ENCODE measurements around the gene TBL1XR1. TPM values are rescaled to one million over a fixed set of nuclear protein-coding genes. Genes with fewer than 3 reads are reported as not detected.

TBL1XR1 gene
- total and polyA plus RNA-seq, 5 donors = 31.4 to 145 (median 140) TPM

GRCh38 chr3:176995946-176996345, 201.3 kb downstream of the TBL1XR1 start:
- no peaks in the 10 kb centered on the region for H3K9me3 ChIP-seq (ENCODE audit: control insufficient read depth, low read length)
- intact Hi-C loops (cut with DNase I) = no loop called here
- no peak overlapping the region for H3K4me3 ChIP-seq (ENCODE audit: low read length)
- DNase-seq (no peak), ATAC-seq (no peak)
- 60% methylated on average over 2 of the region's 2 CpGs for WGBS
- H3K27me3 ChIP-seq (ENCODE audit: control insufficient read depth, insufficient read depth) = no peaks in the 10 kb centered on the region
- H3K4me1 ChIP-seq (ENCODE audit: control insufficient read depth, insufficient read depth, low read length) = no peaks in the 10 kb centered on the region
- no peak overlapping the region for H3K27ac ChIP-seq (ENCODE audit: low read length)

GRCh38 chr3:176994891-176995781, 202.1 kb downstream of the TBL1XR1 start:
- H3K27me3 ChIP-seq (ENCODE audit: control insufficient read depth, insufficient read depth) = no peaks in the 10 kb centered on the region
- no peak for ATAC-seq
- no peak for DNase-seq
- WGBS = 95% methylated on average over 4 of the region's 4 CpGs
- intact Hi-C loops (cut with DNase I) = no loop called here
- H3K4me3 ChIP-seq (ENCODE audit: low read length) = no peak overlapping the region
- no peaks in the 10 kb centered on the region for H3K4me1 ChIP-seq (ENCODE audit: control insufficient read depth, insufficient read depth, low read length)
- H3K9me3 ChIP-seq (ENCODE audit: control insufficient read depth, low read length) = no peaks in the 10 kb centered on the region
- no peak overlapping the region for H3K27ac ChIP-seq (ENCODE audit: low read length)

GRCh38 chr3:176994393-176994792, 202.9 kb downstream of the TBL1XR1 start:
- ATAC-seq = no peak
- Histone ChIP-seq H3K27me3 (ENCODE audit: control insufficient read depth, insufficient read depth) (no peaks in the 10 kb centered on the region), H3K4me3 (ENCODE audit: low read length) (no peak overlapping the region), H3K9me3 (ENCODE audit: control insufficient read depth, low read length) (no peaks in the 10 kb centered on the region), H3K4me1 (ENCODE audit: control insufficient read depth, insufficient read depth, low read length) (no peaks in the 10 kb centered on the region), H3K27ac (ENCODE audit: low read length) (no peak overlapping the region)
- DNase-seq = no peak
- WGBS = 94% methylated on average over 1 of the region's 1 CpG
- intact Hi-C loops (cut with DNase I) = no loop called here

GRCh38 chr3:176992978-176993377, 204.3 kb downstream of the TBL1XR1 start:
- H3K27ac ChIP-seq (ENCODE audit: low read length) = no peak overlapping the region
- no peak for ATAC-seq
- no peak overlapping the region for H3K4me3 ChIP-seq (ENCODE audit: low read length)
- H3K9me3 ChIP-seq (ENCODE audit: control insufficient read depth, low read length) = no peaks in the 10 kb centered on the region
- DNase-seq = no peak
- no peaks in the 10 kb centered on the region for H3K27me3 ChIP-seq (ENCODE audit: control insufficient read depth, insufficient read depth)
- intact Hi-C loops (cut with DNase I) = no loop called here
- 75% methylated on average over 3 of the region's 3 CpGs for WGBS
- H3K4me1 ChIP-seq (ENCODE audit: control insufficient read depth, insufficient read depth, low read length) = no peaks in the 10 kb centered on the region

- H3K27ac ChIP-seq (ENCODE audit: low read length) = no peak overlapping the region
- no peaks in the 10 kb centered on the region for H3K9me3 ChIP-seq (ENCODE audit: control insufficient read depth, low read length)
- WGBS = 95% methylated on average over 11 of the region's 11 CpGs
- intact Hi-C loops (cut with DNase I) = no loop called here
- no peaks in the 10 kb centered on the region for H3K4me1 ChIP-seq (ENCODE audit: control insufficient read depth, insufficient read depth, low read length)
- no peak for ATAC-seq
- H3K4me3 ChIP-seq (ENCODE audit: low read length) = no peak overlapping the region
- no peaks in the 10 kb centered on the region for H3K27me3 ChIP-seq (ENCODE audit: control insufficient read depth, insufficient read depth)
- no peak for DNase-seq
Observed at GRCh38 chr3:176992565-176992964, 204.7 kb downstream of the TBL1XR1 start.

- ATAC-seq = no peak
- intact Hi-C loops (cut with DNase I) = no loop called here
Observed at GRCh38 chr3:176988795-176989194, 208.5 kb downstream of the TBL1XR1 start.

GRCh38 chr3:176987901-176988650, 209.2 kb downstream of the TBL1XR1 start:
- intact Hi-C loops (cut with DNase I) = no loop called here
- DNase-seq (no peak), ATAC-seq (peak; percentile 40 to 44)
- Histone ChIP-seq H3K9me3 (ENCODE audit: control insufficient read depth, low read length) (no peaks in the 10 kb centered on the region), H3K4me3 (ENCODE audit: low read length) (no peak overlapping the region), H3K4me1 (ENCODE audit: control insufficient read depth, insufficient read depth, low read length) (no peaks in the 10 kb centered on the region), H3K27me3 (ENCODE audit: control insufficient read depth, insufficient read depth) (no peaks in the 10 kb centered on the region), H3K27ac (ENCODE audit: low read length) (no peak overlapping the region)
- 48% methylated on average over 8 of the region's 8 CpGs for WGBS

More at GRCh38 chr3:176988795-176989194, 208.5 kb downstream of the TBL1XR1 start:
- no peaks in the 10 kb centered on the region for H3K9me3 ChIP-seq (ENCODE audit: control insufficient read depth, low read length)
- no peak overlapping the region for H3K4me3 ChIP-seq (ENCODE audit: low read length)
- WGBS = 79% methylated on average over 3 of the region's 3 CpGs
- DNase-seq = no peak
- H3K27ac ChIP-seq (ENCODE audit: low read length) = no peak overlapping the region
- H3K4me1 ChIP-seq (ENCODE audit: control insufficient read depth, insufficient read depth, low read length) = no peaks in the 10 kb centered on the region
- H3K27me3 ChIP-seq (ENCODE audit: control insufficient read depth, insufficient read depth) = no peaks in the 10 kb centered on the region

GRCh38 chr3:176978441-176978840, 218.8 kb downstream of the TBL1XR1 start:
- DNase-seq (no peak), ATAC-seq (no peak)
- Histone ChIP-seq H3K4me3 (ENCODE audit: low read length) (no peak overlapping the region), H3K4me1 (ENCODE audit: control insufficient read depth, insufficient read depth, low read length) (no peaks in the 10 kb centered on the region), H3K9me3 (ENCODE audit: control insufficient read depth, low read length) (no peaks in the 10 kb centered on the region), H3K27ac (ENCODE audit: low read length) (no peak overlapping the region), H3K27me3 (ENCODE audit: control insufficient read depth, insufficient read depth) (no peaks in the 10 kb centered on the region)
- 86% methylated on average over 3 of the region's 3 CpGs for WGBS
- intact Hi-C loops (cut with DNase I) = no loop called here

- 83% methylated on average over 2 of the region's 2 CpGs for WGBS
- intact Hi-C loops (cut with DNase I) = no loop called here
- no peaks in the 10 kb centered on the region for H3K27me3 ChIP-seq (ENCODE audit: control insufficient read depth, insufficient read depth)
- no peak overlapping the region for H3K4me3 ChIP-seq (ENCODE audit: low read length)
- no peak overlapping the region for H3K27ac ChIP-seq (ENCODE audit: low read length)
- ATAC-seq = no peak
- H3K4me1 ChIP-seq (ENCODE audit: control insufficient read depth, insufficient read depth, low read length) = no peaks in the 10 kb centered on the region
- no peaks in the 10 kb centered on the region for H3K9me3 ChIP-seq (ENCODE audit: control insufficient read depth, low read length)
- DNase-seq = no peak
Observed at GRCh38 chr3:176977331-176977730, 220.0 kb downstream of the TBL1XR1 start.

GRCh38 chr3:176976586-176976985, 220.7 kb downstream of the TBL1XR1 start:
- no peaks in the 10 kb centered on the region for H3K9me3 ChIP-seq (ENCODE audit: control insufficient read depth, low read length)
- intact Hi-C loops (cut with DNase I) = no loop called here
- no peak for DNase-seq
- no peak overlapping the region for H3K27ac ChIP-seq (ENCODE audit: low read length)
- no peaks in the 10 kb centered on the region for H3K4me1 ChIP-seq (ENCODE audit: control insufficient read depth, insufficient read depth, low read length)
- WGBS = 93% methylated on average over 10 of the region's 10 CpGs
- ATAC-seq = no peak
- H3K4me3 ChIP-seq (ENCODE audit: low read length) = no peak overlapping the region
- H3K27me3 ChIP-seq (ENCODE audit: control insufficient read depth, insufficient read depth) = no peaks in the 10 kb centered on the region

GRCh38 chr3:176974279-176974678, 223.0 kb downstream of the TBL1XR1 start:
- DNase-seq = no peak
- WGBS = 81% methylated on average over 4 of the region's 4 CpGs
- H3K4me1 ChIP-seq (ENCODE audit: control insufficient read depth, insufficient read depth, low read length) = no peaks in the 10 kb centered on the region
- ATAC-seq = no peak
- H3K27me3 ChIP-seq (ENCODE audit: control insufficient read depth, insufficient read depth) = no peaks in the 10 kb centered on the region
- no peak overlapping the region for H3K4me3 ChIP-seq (ENCODE audit: low read length)
- no peak overlapping the region for H3K27ac ChIP-seq (ENCODE audit: low read length)
- intact Hi-C loops (cut with DNase I) = no loop called here
- no peaks in the 10 kb centered on the region for H3K9me3 ChIP-seq (ENCODE audit: control insufficient read depth, low read length)

Data from right cardiac atrium (tissue), 5 donors.